GM12874 (cell line): ENCODE results near the gene NINJ2.

Source experiments
- CTCF ChIP-seq: IDR thresholded peaks from 2 replicates; pipeline ENCODE4 v1.5.1; 2011; ENCODE audit warnings: low read depth, mild to moderate bottlenecking, control low read depth, low read length, moderate library complexity; ENCODE audit not compliant: insufficient read depth

NINJ2 gene

GRCh38 chr12:552466-552865, 110.8 kb downstream of the NINJ2 start:
- TF ChIP-seq CTCF = no peak

- no peak for TF ChIP-seq CTCF
Observed at GRCh38 chr12:550473-551260, 112.6 kb downstream of the NINJ2 start.

- no peak for TF ChIP-seq CTCF
Observed at GRCh38 chr12:549476-550082, 113.7 kb downstream of the NINJ2 start.

GRCh38 chr12:547883-548470, 115.3 kb downstream of the NINJ2 start:
- no peak for TF ChIP-seq CTCF

GRCh38 chr12:546920-547845, 116.1 kb downstream of the NINJ2 start:
- peak; percentile 100 for TF ChIP-seq CTCF

- no peak for TF ChIP-seq CTCF
Observed at GRCh38 chr12:546265-546919, 116.9 kb downstream of the NINJ2 start.

GRCh38 chr12:545835-546234, 117.4 kb downstream of the NINJ2 start:
- TF ChIP-seq CTCF = no peak
